CD14-positive monocyte (primary cell): ENCODE measurements around the gene OR6S1. TPM values are rescaled to one million over a fixed set of nuclear protein-coding genes. Genes with fewer than 3 reads are reported as not detected.
A peak's percentile ranks its signal among the peaks of the same experiment; 100 is the strongest.

Experiments used
- DNase-seq, 3 donors: peaks; one replicate each; pipeline ENCODE4 v3.0.0-alpha.2; 2011 to 2022
- H2AFZ ChIP-seq: 2 replicates; pipeline ENCODE4 v1.6.0; 2012; ENCODE audit warnings: mild to moderate bottlenecking, low read depth, low read length, inconsistent platforms; ENCODE audit not compliant: insufficient read depth, poor library complexity, severe bottlenecking
- H3K27ac ChIP-seq, 2 donors: 1 replicate in 1 of 2; 2 replicates in 1 of 2; pipeline ENCODE4 v1.5.1; 2012 to 2013; ENCODE audit warnings: low read length in 2 of 2, control low read depth in 1 of 2, inconsistent platforms in 1 of 2, low read depth in 1 of 2, mild to moderate bottlenecking in 1 of 2
- H3K27me3 ChIP-seq, 2 donors: one replicate each; pipeline versions ENCODE4 v1.6.0 to v1.6.1; 2011 to 2013; ENCODE audit warnings: low read length in 2 of 2; ENCODE audit not compliant: control insufficient read depth in 2 of 2, insufficient read depth in 2 of 2
- H3K36me3 ChIP-seq, 2 donors: replicated peaks in 1 of 2; 1 replicate in 1 of 2; 2 replicates in 1 of 2; pipeline versions ENCODE4 v1.5.1 to v1.6.1; 2012 to 2013; ENCODE audit warnings: low read length in 2 of 2, control low read depth in 1 of 2, inconsistent platforms in 1 of 2, mild to moderate bottlenecking in 1 of 2; ENCODE audit not compliant: insufficient read depth in 2 of 2, control insufficient read depth in 1 of 2
- H3K4me1 ChIP-seq, 2 donors: 1 replicate in 1 of 2; 2 replicates in 1 of 2; pipeline versions ENCODE4 v1.5.1 to v1.6.1; 2012 to 2013; ENCODE audit warnings: low read length in 2 of 2, control low read depth in 1 of 2, inconsistent platforms in 1 of 2, mild to moderate bottlenecking in 1 of 2, moderate library complexity in 1 of 2; ENCODE audit not compliant: insufficient read depth in 2 of 2, control insufficient read depth in 1 of 2
- H3K4me2 ChIP-seq: replicated peaks from 2 replicates; pipeline ENCODE3; 2012; ENCODE audit warnings: low read length, moderate library complexity, mild to moderate bottlenecking; ENCODE audit not compliant: poor library complexity, severe bottlenecking; ENCODE audit errors: extremely low read depth
- H3K4me3 ChIP-seq, 3 experiments: fragments of 200-600 bp in 1 of 3; sonication (generic) in 1 of 3; replicated peaks in 1 of 3; 1 replicate in 2 of 3; 2 replicates in 1 of 3; pipeline ENCODE4 v1.5.1; 2011 to 2013; ENCODE audit warnings: low read length in 3 of 3, mild to moderate bottlenecking in 3 of 3, control low read depth in 2 of 3, low read depth in 2 of 3, inconsistent platforms in 1 of 3, moderate library complexity in 1 of 3
- H3K79me2 ChIP-seq: 2 replicates; pipeline ENCODE4 v1.6.0; 2012; ENCODE audit warnings: mild to moderate bottlenecking, control low read depth, inconsistent platforms, low read length, moderate library complexity; ENCODE audit not compliant: insufficient read depth
- H3K9ac ChIP-seq: 2 replicates; pipeline ENCODE4 v1.6.0; 2017; ENCODE audit warnings: low read length, mild to moderate bottlenecking; ENCODE audit not compliant: insufficient read depth, poor library complexity, severe bottlenecking
- H3K9me3 ChIP-seq, 2 donors: replicated peaks in 1 of 2; 1 replicate in 1 of 2; 2 replicates in 1 of 2; pipeline versions ENCODE4 v1.5.1 to v1.6.1; 2012 to 2013; ENCODE audit warnings: low read length in 2 of 2, control low read depth in 1 of 2; ENCODE audit not compliant: control insufficient read depth in 1 of 2, insufficient read depth in 1 of 2
- H4K20me1 ChIP-seq: 2 replicates; pipeline ENCODE4 v1.6.0; 2012; ENCODE audit warnings: mild to moderate bottlenecking, low read length, control low read depth, moderate library complexity; ENCODE audit not compliant: insufficient read depth
- H3K27ac Mint-ChIP-seq, 7 donors: one replicate each; pipeline ENCODE4 v1.8.0; 2020; ENCODE audit warnings: mild to moderate bottlenecking in 7 of 7, mixed read lengths in 7 of 7, moderate library complexity in 6 of 7, inconsistent platforms in 2 of 7
- H3K27me3 Mint-ChIP-seq, 3 donors: one replicate each; pipeline ENCODE4 v1.8.0; 2021 to 2022; ENCODE audit warnings: low read depth in 3 of 3, mild to moderate bottlenecking in 3 of 3, mixed read lengths in 3 of 3, moderate library complexity in 3 of 3, inconsistent platforms in 1 of 3
- H3K36me3 Mint-ChIP-seq, 2 donors: one replicate each; pipeline ENCODE4 v1.8.0; 2020; ENCODE audit warnings: mixed read lengths in 2 of 2, inconsistent platforms in 1 of 2, mild to moderate bottlenecking in 1 of 2
- H3K4me1 Mint-ChIP-seq: one replicate; pipeline ENCODE4 v1.8.0; 2020; ENCODE audit warnings: mild to moderate bottlenecking, mixed read lengths
- H3K4me3 Mint-ChIP-seq, 2 donors: one replicate each; pipeline ENCODE4 v1.8.0; 2020; ENCODE audit warnings: mild to moderate bottlenecking in 2 of 2, mixed read lengths in 2 of 2, moderate library complexity in 1 of 2
- H3K9me3 Mint-ChIP-seq, 7 donors: one replicate each; pipeline ENCODE4 v1.8.0; 2020 to 2022; ENCODE audit warnings: mixed read lengths in 7 of 7, mild to moderate bottlenecking in 6 of 7, moderate library complexity in 6 of 7, inconsistent platforms in 2 of 7
- WGBS: methylation state at CpG from one replicate; pipeline ENCODE4 v1.1.5; 2013; ENCODE audit warnings: missing lambda C conversion rate; ENCODE audit not compliant: insufficient coverage; 5-methylcytosine and 5-hydroxymethylcytosine counted together
- intact Hi-C, 2 donors: fragments of 100-400 bp; cut with micrococcal nuclease; formaldehyde crosslinking; loops; one replicate each; pipeline versions ENCODE4 v1.15.0 to v1.15.1; 2023
- polyA plus RNA-seq, 3 donors: library from polyadenylated mRNA; depleted of rRNA in 1 of 3; unstranded in 2 of 3; stranded (reverse) in 1 of 3; fragments of 300-500 nt in 2 of 3; fragments of >200 nt in 1 of 3; fragmentation: Illumina TruSeq in 2 of 3; gene quantifications; 1 replicate in 2 of 3; 2 replicates in 1 of 3; pipeline ENCODE4 v1.2.3, GENCODE V29; 2012 to 2021
- TF ChIP-seq, protein P1 (sequence below): fragments of 200-600 bp; IDR thresholded peaks from one replicate; pipeline ENCODE4 v1.8.0; 2022; ENCODE audit warnings: antibody characterized with exemption, mild to moderate bottlenecking

Gene OR6S1
- polyA plus RNA-seq, 3 donors = not detected

DNA sequence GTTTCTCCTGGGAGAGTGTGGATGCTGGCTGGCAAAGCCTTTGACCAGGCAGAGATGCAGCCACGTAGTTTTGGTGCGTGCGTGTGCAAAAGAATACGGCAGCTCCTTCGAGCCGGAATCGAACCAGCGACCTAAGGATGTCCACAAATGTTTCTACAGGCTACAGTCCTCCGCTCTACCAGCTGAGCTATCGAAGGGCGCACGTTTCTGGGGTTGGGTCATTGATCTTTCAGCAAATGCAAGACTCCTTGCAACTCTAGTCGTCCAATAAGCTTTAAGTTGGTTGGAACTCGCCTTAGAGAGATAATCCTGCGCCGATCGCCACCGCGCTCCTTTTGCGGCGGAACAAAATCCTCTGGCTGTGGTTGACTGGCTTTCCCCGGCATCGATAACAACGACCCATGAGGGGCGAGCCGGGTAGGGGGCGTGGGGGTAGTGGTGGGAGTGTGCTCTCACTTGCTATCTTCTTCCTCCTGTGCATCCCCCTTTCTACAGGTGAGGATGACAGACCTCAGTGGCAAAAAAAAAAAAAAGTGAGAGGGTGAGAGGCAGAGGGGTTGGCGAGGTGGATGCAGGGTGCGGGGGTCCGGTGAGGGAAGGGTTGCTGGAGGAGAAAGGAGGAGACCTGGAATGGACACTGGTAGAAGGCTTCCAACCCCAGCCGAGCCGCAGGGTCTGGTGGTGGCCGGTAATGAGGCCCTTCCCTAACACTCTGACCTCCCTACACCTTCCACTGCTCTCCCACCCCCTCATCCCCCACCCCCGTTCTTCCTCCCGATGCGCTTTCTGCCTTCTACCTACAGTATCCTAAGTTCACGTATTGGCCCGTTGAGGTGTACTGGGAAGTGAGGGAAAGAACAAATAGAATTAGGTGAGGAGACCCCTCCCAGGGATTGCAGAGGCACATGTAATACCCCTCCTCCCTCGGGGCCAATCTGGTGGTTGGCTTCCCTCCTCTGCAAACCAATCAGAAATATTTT, 11.8 kb upstream of the OR6S1 start:
- TF ChIP-seq, protein P1, sequence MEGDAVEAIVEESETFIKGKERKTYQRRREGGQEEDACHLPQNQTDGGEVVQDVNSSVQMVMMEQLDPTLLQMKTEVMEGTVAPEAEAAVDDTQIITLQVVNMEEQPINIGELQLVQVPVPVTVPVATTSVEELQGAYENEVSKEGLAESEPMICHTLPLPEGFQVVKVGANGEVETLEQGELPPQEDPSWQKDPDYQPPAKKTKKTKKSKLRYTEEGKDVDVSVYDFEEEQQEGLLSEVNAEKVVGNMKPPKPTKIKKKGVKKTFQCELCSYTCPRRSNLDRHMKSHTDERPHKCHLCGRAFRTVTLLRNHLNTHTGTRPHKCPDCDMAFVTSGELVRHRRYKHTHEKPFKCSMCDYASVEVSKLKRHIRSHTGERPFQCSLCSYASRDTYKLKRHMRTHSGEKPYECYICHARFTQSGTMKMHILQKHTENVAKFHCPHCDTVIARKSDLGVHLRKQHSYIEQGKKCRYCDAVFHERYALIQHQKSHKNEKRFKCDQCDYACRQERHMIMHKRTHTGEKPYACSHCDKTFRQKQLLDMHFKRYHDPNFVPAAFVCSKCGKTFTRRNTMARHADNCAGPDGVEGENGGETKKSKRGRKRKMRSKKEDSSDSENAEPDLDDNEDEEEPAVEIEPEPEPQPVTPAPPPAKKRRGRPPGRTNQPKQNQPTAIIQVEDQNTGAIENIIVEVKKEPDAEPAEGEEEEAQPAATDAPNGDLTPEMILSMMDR = no peak
- peaks cover 76 to 83% (median 79%) of the 10 kb centered on the region in 3 donors for H3K27me3 Mint-ChIP-seq
- H4K20me1 ChIP-seq = no peaks in the 10 kb centered on the region
- peaks cover 0 to 4% of the 10 kb centered on the region in 2 donors for H3K4me1 ChIP-seq
- no peak overlapping the region for H3K4me2 ChIP-seq
- H3K27ac ChIP-seq = no peak overlapping the region
- H3K4me1 Mint-ChIP-seq = peaks cover 21% of the 10 kb centered on the region
- H3K4me3 Mint-ChIP-seq = peak overlapping the region in 1 of 2 donors; percentile 64
- no peak overlapping the region for H3K27ac Mint-ChIP-seq
- peaks cover 0 to 20% of the 10 kb centered on the region in 2 donors for H3K9me3 ChIP-seq
- H3K9me3 Mint-ChIP-seq = peaks cover 0 to 11% (median 7%) of the 10 kb centered on the region in 7 donors
- H3K9ac ChIP-seq = no peak overlapping the region
- H3K36me3 ChIP-seq = no peaks in the 10 kb centered on the region
- H3K79me2 ChIP-seq = no peaks in the 10 kb centered on the region
- 7% methylated on average over 21 of the region's 39 CpGs for WGBS
- no peak overlapping the region for H2AFZ ChIP-seq
- intact Hi-C loops = no loop called here
- no peak overlapping the region for H3K4me3 ChIP-seq
- H3K36me3 Mint-ChIP-seq = no peaks in the 10 kb centered on the region
- H3K27me3 ChIP-seq = peaks cover 52 to 69% of the 10 kb centered on the region in 2 donors
- DNase-seq = no peak

DNA sequence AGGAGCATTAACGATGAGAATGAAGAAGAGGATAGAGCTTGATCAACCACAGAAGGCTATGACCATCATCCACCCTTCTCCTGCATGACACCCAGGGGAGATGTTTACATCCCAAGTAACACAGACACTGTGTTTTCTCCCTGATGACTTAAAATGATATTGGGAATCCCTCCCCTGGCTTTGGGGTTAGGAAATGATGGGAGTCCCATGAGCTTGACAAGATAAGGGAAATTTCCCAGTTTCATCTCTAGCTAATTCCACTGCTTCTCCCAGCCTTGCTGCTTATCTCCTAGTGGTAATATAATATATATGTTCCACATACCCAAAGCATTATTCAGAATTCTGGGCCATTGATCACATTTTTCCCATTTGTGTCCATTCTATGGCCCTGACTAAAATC, 4.0 kb upstream of the OR6S1 start:
- Mint-ChIP-seq H3K27ac (peak overlapping the region in 1 of 7 donors; percentile 42), H3K4me3 (peak overlapping the region in 1 of 2 donors; percentile 23), H3K4me1 (peaks cover 2% of the 10 kb centered on the region), H3K27me3 (peaks cover 32 to 49% (median 32%) of the 10 kb centered on the region in 3 donors), H3K9me3 (no peaks in the 10 kb centered on the region), H3K36me3 (no peaks in the 10 kb centered on the region)
- Histone ChIP-seq H3K36me3 (no peaks in the 10 kb centered on the region), H3K4me3 (no peak overlapping the region), H2AFZ (no peak overlapping the region), H4K20me1 (no peaks in the 10 kb centered on the region), H3K27ac (no peak overlapping the region), H3K79me2 (no peaks in the 10 kb centered on the region), H3K4me2 (no peak overlapping the region), H3K27me3 (peaks cover 20 to 33% of the 10 kb centered on the region in 2 donors), H3K9me3 (no peaks in the 10 kb centered on the region), H3K4me1 (no peaks in the 10 kb centered on the region), H3K9ac (no peak overlapping the region)
- intact Hi-C loops = no loop called here
- TF ChIP-seq, protein P1 = no peak
- DNase-seq = no peak
- no CpG with 5 or more reads among the region's 1 CpG for WGBS
